H1 (cell line): ENCODE results near the gene CCDC88C. TPM values are rescaled to one million over a fixed set of nuclear protein-coding genes. Genes with fewer than 3 reads are reported as not detected.

Source experiments
- CTCF ChIA-PET: fragments of 300-600 bp; sonication (Branson Sonifier 250); formaldehyde crosslinking; loops from one replicate; lab custom pipeline; 2021; ENCODE audit not compliant: partially characterized antibody; lab: Charles Lee
- POLR2A ChIA-PET: fragments of 300-600 bp; sonication (Branson Sonifier 250); formaldehyde crosslinking; loops from one replicate; lab custom pipeline; 2021; ENCODE audit warnings: inconsistent platforms; ENCODE audit not compliant: partially characterized antibody; lab: Charles Lee
- DNase-seq, 2 experiments: peaks; one replicate each; pipeline versions ENCODE4 v3.0.0 to v3.0.0-alpha.2; 2010 to 2022; ENCODE audit warnings: low spot score in 2 of 2, low read depth in 1 of 2, mixed read lengths in 1 of 2
- FAIRE-seq: peaks from 2 replicates; lab custom pipeline; 2011; peaks lifted over from hg19 to GRCh38; lab: Jason Lieb, UNC
- H2AFZ ChIP-seq: 2 replicates; pipeline ENCODE4 v1.8.1; 2012; ENCODE audit warnings: low read length, inconsistent platforms
- H2AK5ac ChIP-seq: 2 replicates; pipeline ENCODE4 v1.6.1; 2013; ENCODE audit warnings: low read depth, low read length
- H2BK120ac ChIP-seq: replicated peaks from 2 replicates; pipeline ENCODE3; 2013; ENCODE audit warnings: low read depth, low read length, inconsistent platforms
- H2BK12ac ChIP-seq: 2 replicates; pipeline ENCODE4 v1.6.1; 2013; ENCODE audit warnings: low read depth, low read length
- H2BK15ac ChIP-seq: 2 replicates; pipeline ENCODE4 v1.6.1; 2013; ENCODE audit warnings: low read length
- H2BK20ac ChIP-seq: 2 replicates; pipeline ENCODE4 v1.6.1; 2013; ENCODE audit warnings: low read length
- H2BK5ac ChIP-seq: 2 replicates; pipeline ENCODE4 v1.6.1; 2013; ENCODE audit warnings: low read depth, low read length
- H3K14ac ChIP-seq: 2 replicates; pipeline ENCODE4 v1.6.1; 2013; ENCODE audit warnings: inconsistent platforms; ENCODE audit not compliant: insufficient read length
- H3K18ac ChIP-seq: 2 replicates; pipeline ENCODE4 v1.6.1; 2013; ENCODE audit warnings: low read length; ENCODE audit errors: extremely low read depth
- H3K23ac ChIP-seq: 2 replicates; pipeline ENCODE4 v1.6.1; 2013; ENCODE audit warnings: inconsistent platforms; ENCODE audit not compliant: insufficient read length
- H3K23me2 ChIP-seq: 2 replicates; pipeline ENCODE4 v1.6.1; 2013; ENCODE audit warnings: low read depth, low read length
- H3K27ac ChIP-seq: 2 replicates; pipeline ENCODE4 v1.6.1; 2011; ENCODE audit warnings: low read depth, low read length, inconsistent platforms
- H3K27me3 ChIP-seq, 4 experiments: replicated peaks in 1 of 4; 1 replicate in 1 of 4; 2 replicates in 3 of 4; pipeline versions ENCODE4 v1.6.1 to v1.8.1; 2011 to 2013; ENCODE audit warnings: low read length in 3 of 4, mild to moderate bottlenecking in 3 of 4, inconsistent platforms in 2 of 4, mixed read lengths in 2 of 4, moderate library complexity in 1 of 4; ENCODE audit not compliant: control insufficient read depth in 3 of 4, insufficient read depth in 3 of 4; ENCODE audit errors: extremely low read depth in 1 of 4
- H3K36me3 ChIP-seq, 4 experiments: 2 replicates each; pipeline versions ENCODE4 v1.6.1 to v1.8.1; 2011 to 2013; ENCODE audit warnings: mild to moderate bottlenecking in 4 of 4, low read length in 3 of 4, moderate library complexity in 2 of 4, control low read depth in 1 of 4, inconsistent platforms in 1 of 4; ENCODE audit not compliant: insufficient read depth in 4 of 4, control insufficient read depth in 2 of 4
- H3K4ac ChIP-seq: replicated peaks from 2 replicates; pipeline ENCODE3; 2013; ENCODE audit warnings: low read length, low read depth, mixed read lengths, inconsistent platforms; ENCODE audit not compliant: insufficient read length
- H3K4me1 ChIP-seq, 4 experiments: replicated peaks in 1 of 4; 1 replicate in 1 of 4; 2 replicates in 3 of 4; pipeline versions ENCODE4 v1.6.1 to v1.8.1; 2011 to 2013; ENCODE audit warnings: low read length in 3 of 4, inconsistent platforms in 2 of 4, mixed read lengths in 1 of 4; ENCODE audit not compliant: insufficient read depth in 4 of 4, control insufficient read depth in 3 of 4
- H3K4me2 ChIP-seq, 2 experiments: 2 replicates each; pipeline versions ENCODE4 v1.6.1 to v1.8.1; 2011 to 2013; ENCODE audit warnings: low read depth in 2 of 2, low read length in 2 of 2, control low read depth in 1 of 2, inconsistent platforms in 1 of 2, mild to moderate bottlenecking in 1 of 2; ENCODE audit not compliant: insufficient read depth in 1 of 2
- H3K4me3 ChIP-seq, 4 experiments: fragments of 200-600, 300-600 bp in 1 of 4; sonication (generic), shearing (Covaris generic), sonication (Bioruptor Twin) in 1 of 4; 2 replicates each; pipeline versions ENCODE4 v1.5.1 to v1.8.1; 2011 to 2016; ENCODE audit warnings: low read length in 4 of 4, low read depth in 3 of 4, control low read depth in 2 of 4, inconsistent platforms in 2 of 4, mild to moderate bottlenecking in 2 of 4, mixed read lengths in 1 of 4, moderate library complexity in 1 of 4; ENCODE audit not compliant: insufficient read depth in 2 of 4; ENCODE audit errors: extremely low read depth in 1 of 4
- H3K56ac ChIP-seq: replicated peaks from 2 replicates; pipeline ENCODE3; 2013; ENCODE audit warnings: low read depth, mild to moderate bottlenecking, mixed read lengths, low read length, inconsistent platforms; ENCODE audit not compliant: insufficient read length
- H3K79me1 ChIP-seq: 2 replicates; pipeline ENCODE4 v1.6.1; 2013; ENCODE audit warnings: low read depth, low read length, control low read depth
- H3K79me2 ChIP-seq, 2 experiments: 2 replicates each; pipeline versions ENCODE4 v1.6.1 to v1.8.1; 2012 to 2013; ENCODE audit warnings: low read length in 2 of 2, mild to moderate bottlenecking in 2 of 2, inconsistent platforms in 1 of 2; ENCODE audit not compliant: insufficient read depth in 2 of 2, control insufficient read depth in 1 of 2
- H3K9ac ChIP-seq, 4 experiments: replicated peaks in 1 of 4; 1 replicate in 1 of 4; 2 replicates in 3 of 4; pipeline versions ENCODE4 v1.6.1 to v1.8.1; 2011 to 2013; ENCODE audit warnings: low read depth in 3 of 4, low read length in 3 of 4, control low read depth in 2 of 4, mild to moderate bottlenecking in 2 of 4, moderate library complexity in 2 of 4, inconsistent platforms in 1 of 4; ENCODE audit errors: extremely low read depth in 1 of 4
- H3K9me3 ChIP-seq, 2 experiments: 2 replicates each; pipeline versions ENCODE4 v1.6.1 to v1.8.1; 2012 to 2013; ENCODE audit warnings: mild to moderate bottlenecking in 2 of 2, moderate library complexity in 2 of 2, control low read depth in 1 of 2, inconsistent platforms in 1 of 2, low read depth in 1 of 2, low read length in 1 of 2, mixed read lengths in 1 of 2; ENCODE audit not compliant: insufficient read depth in 2 of 2
- H4K20me1 ChIP-seq, 2 experiments: replicated peaks in 1 of 2; 2 replicates each; pipeline versions ENCODE3 to v1.8.1; 2011 to 2013; ENCODE audit warnings: inconsistent platforms in 2 of 2, low read length in 2 of 2, mild to moderate bottlenecking in 1 of 2; ENCODE audit not compliant: insufficient read depth in 2 of 2, control insufficient read depth in 1 of 2
- H4K5ac ChIP-seq: 2 replicates; pipeline ENCODE4 v1.6.1; 2013; ENCODE audit warnings: low read length, low read depth, mixed read lengths, inconsistent platforms; ENCODE audit not compliant: insufficient read length
- H4K8ac ChIP-seq: 2 replicates; pipeline ENCODE4 v1.8.0; 2013; ENCODE audit warnings: mild to moderate bottlenecking, moderate library complexity, low read length, inconsistent platforms; ENCODE audit not compliant: insufficient read depth; ENCODE audit errors: extremely low read depth
- H4K91ac ChIP-seq: replicated peaks from 2 replicates; pipeline ENCODE3; 2013; ENCODE audit warnings: low read length, mixed read lengths, inconsistent platforms; ENCODE audit not compliant: insufficient read length
- ATF3 ChIP-seq: IDR thresholded peaks from 2 replicates; pipeline ENCODE4 v1.6.1; 2011; ENCODE audit warnings: low read depth, mild to moderate bottlenecking, low read length; ENCODE audit not compliant: insufficient read depth
- FOSL1 ChIP-seq: IDR thresholded peaks from 2 replicates; pipeline ENCODE4 v1.6.1; 2011; ENCODE audit warnings: mild to moderate bottlenecking, low read depth, low read length, moderate library complexity; ENCODE audit not compliant: insufficient read depth
- GABPA ChIP-seq: IDR thresholded peaks from 2 replicates; pipeline ENCODE4 v1.6.1; 2011; ENCODE audit warnings: mild to moderate bottlenecking, low read length, moderate library complexity, borderline replicate concordance; ENCODE audit not compliant: insufficient read depth
- HDAC2 ChIP-seq, 2 experiments: fragments of 300-600 bp in 1 of 2; sonication (generic) in 1 of 2; IDR thresholded peaks; 2 replicates each; pipeline ENCODE4 v1.6.1; 2011 to 2012; ENCODE audit warnings: low read depth in 2 of 2, low read length in 2 of 2, mild to moderate bottlenecking in 2 of 2, moderate library complexity in 2 of 2, borderline replicate concordance in 1 of 2, inconsistent platforms in 1 of 2
- JUN ChIP-seq: IDR thresholded peaks from 2 replicates; pipeline ENCODE4 v1.6.1; 2011; ENCODE audit warnings: low read depth, mild to moderate bottlenecking, improper control_type of control experiment, low read length
- JUND ChIP-seq: IDR thresholded peaks from 2 replicates; pipeline ENCODE4 v1.6.1; 2011; ENCODE audit warnings: mild to moderate bottlenecking, improper control_type of control experiment, low read length
- NANOG ChIP-seq: IDR thresholded peaks from 2 replicates; pipeline ENCODE4 v1.6.1; 2011; ENCODE audit warnings: low read length, low read depth, mild to moderate bottlenecking, inconsistent platforms; ENCODE audit not compliant: insufficient read depth, poor library complexity, severe bottlenecking
- RAD21 ChIP-seq, 2 experiments: IDR thresholded peaks in 1 of 2; conservative IDR thresholded peaks in 1 of 2; 2 replicates each; pipeline ENCODE4 v1.6.1; 2011; ENCODE audit warnings: low read depth in 2 of 2, low read length in 2 of 2, improper control_type of control experiment in 1 of 2, inconsistent platforms in 1 of 2, mild to moderate bottlenecking in 1 of 2, moderate library complexity in 1 of 2
- RNF2 ChIP-seq: fragments of 200-900, 300-1000 bp; sonication (generic); IDR thresholded peaks from 2 replicates; pipeline ENCODE4 v1.7.1; 2016; ENCODE audit warnings: borderline replicate concordance, low read depth, mild to moderate bottlenecking, antibody characterized with exemption, low read length; ENCODE audit not compliant: poor library complexity, severe bottlenecking; ENCODE audit errors: missing control alignments
- TCF12 ChIP-seq: IDR thresholded peaks from 2 replicates; pipeline ENCODE4 v1.6.1; 2011; ENCODE audit warnings: low read depth, mild to moderate bottlenecking, low read length
- ZNF274 ChIP-seq: IDR thresholded peaks from 2 replicates; pipeline ENCODE4 v1.7.0; 2012; ENCODE audit warnings: low read length, borderline replicate concordance; ENCODE audit errors: extremely low read depth
- WGBS, 2 experiments: shearing (Covaris generic) in 1 of 2; methylation state at CpG; one replicate each; pipeline versions ENCODE4 v1.1.6 to v1.1.7; 2013 to 2015; ENCODE audit warnings: low lambda C conversion rate in 2 of 2, mixed read lengths in 2 of 2, inconsistent platforms in 1 of 2, low coverage in 1 of 2, missing lambda C conversion rate in 1 of 2; ENCODE audit not compliant: insufficient replicate concordance in 2 of 2, insufficient coverage in 1 of 2, insufficient read length in 1 of 2; ENCODE audit errors: extremely low coverage in 1 of 2, missing lambda C conversion rate in 1 of 2; 5-methylcytosine and 5-hydroxymethylcytosine counted together
- polyA plus RNA-seq, 7 experiments: library from polyadenylated mRNA; depleted of rRNA in 3 of 7; stranded (reverse) in 5 of 7; unstranded in 2 of 7; fragments of >200 nt in 5 of 7; fragments of 200-250 nt in 2 of 7; gene quantifications; 1 replicate in 5 of 7; 2 replicates in 1 of 7; 4 replicates in 1 of 7; pipeline versions ENCODE4 v1.2.1 to v1.2.3, GENCODE V29; 2011 to 2013; ENCODE audit warnings: missing spikeins in 2 of 7, mixed read lengths in 2 of 7
- total RNA-seq: library from RNA; stranded (reverse); fragmentation: NEBNext Ultra II Directional; extraction: Animal tissue kit (Norgen Biotek cat#: 25700); gene quantifications from 2 replicates; pipeline ENCODE4 v1.2.1, GENCODE V29; 2021

The CCDC88C gene
- total and polyA plus RNA-seq, 2 of the 8 experiments (the other 6 are each of a cell fraction or from before 2014, with no cell fraction given), result 10.3 to 57.7 TPM

DNA sequence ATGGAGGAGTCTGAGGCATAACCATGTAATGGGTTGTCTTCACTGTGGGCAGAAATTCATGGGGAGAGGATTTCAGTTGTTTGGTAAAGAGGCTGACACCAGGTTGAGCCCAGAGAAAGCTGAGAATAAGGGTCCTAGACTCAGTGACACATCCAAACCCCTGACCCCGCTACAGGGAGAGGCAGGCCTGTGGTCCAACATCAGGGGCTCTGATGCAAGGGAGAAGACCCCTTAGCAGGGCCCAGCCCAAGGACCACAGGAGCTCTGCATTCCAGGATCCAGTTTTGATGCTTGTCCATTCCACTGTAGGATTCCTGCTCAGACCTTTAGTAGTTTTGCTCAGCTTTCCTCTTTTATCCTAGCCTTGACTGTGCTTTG is 188.6 kb downstream of the CCDC88C start:
- Histone ChIP-seq H3K27me3 (no peaks in the 10 kb centered on the region; a peak in 1 of 7 replicates), H3K4me3 (no peak overlapping the region), H4K91ac (peak overlapping the region; percentile 60), H2AFZ (no peak overlapping the region), H3K23me2 (no peaks in the 10 kb centered on the region), H4K8ac (no peak overlapping the region), H3K36me3 (no peaks in the 10 kb centered on the region), H3K4me1 (peaks cover 0 to 10% (median 6%) of the 10 kb centered on the region in 4 experiments; a peak in 6 of 7 replicates), H3K27ac (no peak overlapping the region), H2BK20ac (peak overlapping the region; percentile 32; the same call in 1 of the 2 replicates), H3K79me1 (no peaks in the 10 kb centered on the region), H3K9ac (no peak overlapping the region), H4K5ac (no peak overlapping the region), H3K79me2 (no peaks in the 10 kb centered on the region), H3K4me2 (no peak overlapping the region), H3K14ac (no peak overlapping the region), H3K56ac (no peak overlapping the region), H2BK12ac (peak overlapping the region; percentile 11; the same call in 1 of the 2 replicates), H3K18ac (0 out of 2 replicates have a peak overlapping the region, but pooled peaks have one; percentile 52), H2BK15ac (no peak overlapping the region), H2BK5ac (peak overlapping the region; percentile 32; the same call in 1 of the 2 replicates), H3K4ac (no peak overlapping the region), H2BK120ac (no peak overlapping the region), H4K20me1 (no peaks in the 10 kb centered on the region), H2AK5ac (no peak overlapping the region), H3K23ac (no peak overlapping the region), H3K9me3 (peaks cover 0 to 7% of the 10 kb centered on the region in 2 experiments; a peak in 2 of 4 replicates)
- FAIRE-seq (no peak), DNase-seq (no peak)
- 82% methylated on average over 1 of the region's 1 CpG; no CpG with 5 or more reads in 1 of the 2 experiments for WGBS, 2 experiments
- CTCF ChIA-PET, result interaction anchor here (1.1 to 2.6 kb wide), 5 partner anchors 10 to 469 kb away, joined by 3 to 6 read pairs (median 4); no protein-coding TSS in a partner anchor
- POLR2A ChIA-PET, result interaction anchor here (1.1 to 2.2 kb wide), 4 partner anchors 8 to 14 kb away, joined by 3 to 5 read pairs (median 4); no protein-coding TSS in a partner anchor
- no peak for TF ChIP-seq RAD21 (IDR thresholded peaks at IDR 0.05 in 1 of 2, conservative IDR thresholded peaks at IDR 0.05 in 1 of 2; ENCODE audit: low read depth in 2 of 2, low read length in 2 of 2)
- no peak for TF ChIP-seq NANOG
- no peak for TF ChIP-seq FOSL1
- no peak for TF ChIP-seq JUN
- no peak for TF ChIP-seq RNF2
- TF ChIP-seq TCF12, result no peak
- TF ChIP-seq ZNF274, result no peak
- no peak for TF ChIP-seq JUND
- no peak for TF ChIP-seq HDAC2 (IDR thresholded peaks at IDR 0.05; ENCODE audit: borderline replicate concordance in 1 of 2, low read depth in 2 of 2, low read length in 2 of 2)
- TF ChIP-seq GABPA, result no peak
- TF ChIP-seq ATF3, result no peak
